Measurements from ENCODE around the gene TXNDC11. TPM values are rescaled to one million over a fixed set of nuclear protein-coding genes. Genes with fewer than 3 reads are reported as not detected.

Gene TXNDC11
- total RNA-seq, 2 donors from 2014 or later: 75.0 to 96.9 TPM

- Histone ChIP-seq H3K4me3 (no peak overlapping the region), H3K27me3 (replicated peaks; ENCODE audit: insufficient read depth) (no peaks in the 10 kb centered on the region), H3K27ac (no peak overlapping the region), H3K9me3 (no peaks in the 10 kb centered on the region), H3K36me3 (no peaks in the 10 kb centered on the region), H3K4me1 (replicated peaks) (no peaks in the 10 kb centered on the region)
- no peak for TF ChIP-seq CTCF (IDR thresholded peaks at IDR 0.05)
- no peak for TF ChIP-seq POLR2A (IDR thresholded peaks at IDR 0.05)
- TF ChIP-seq POLR2AphosphoS5 (IDR thresholded peaks at IDR 0.05): no peak
- WGBS: 81% methylated on average over 3 of the region's 3 CpGs
- intact Hi-C loops (cut with DNase I): no loop called here
- no peak for DNase-seq (ENCODE audit: low spot score)
These were observed 11.4 kb downstream of the TXNDC11 start for GRCh38 chr16:11731222-11731621.

- no peak overlapping the region for H3K27ac ChIP-seq
- TF ChIP-seq POLR2AphosphoS5 (IDR thresholded peaks at IDR 0.05): no peak
- TF ChIP-seq CTCF (IDR thresholded peaks at IDR 0.05): no peak
- TF ChIP-seq POLR2A (IDR thresholded peaks at IDR 0.05): no peak
- H3K9me3 ChIP-seq: no peaks in the 10 kb centered on the region
- no peaks in the 10 kb centered on the region for H3K27me3 ChIP-seq (replicated peaks; ENCODE audit: insufficient read depth)
- no peaks in the 10 kb centered on the region for H3K36me3 ChIP-seq
- DNase-seq (ENCODE audit: low spot score): no peak
- 100% methylated on average over 3 of the region's 3 CpGs for WGBS
- no peaks in the 10 kb centered on the region for H3K4me1 ChIP-seq (replicated peaks)
- intact Hi-C loops (cut with DNase I): no loop called here
- no peak overlapping the region for H3K4me3 ChIP-seq
These were observed 12.9 kb downstream of the TXNDC11 start for GRCh38 chr16:11729787-11730186.

GRCh38 chr16:11727796-11728543, 14.7 kb downstream of the TXNDC11 start:
- no peaks in the 10 kb centered on the region for H3K36me3 ChIP-seq
- H3K4me3 ChIP-seq: no peak overlapping the region
- 82% methylated on average over 4 of the region's 4 CpGs for WGBS
- H3K4me1 ChIP-seq (replicated peaks): no peaks in the 10 kb centered on the region
- H3K9me3 ChIP-seq: no peaks in the 10 kb centered on the region
- no peak overlapping the region for H3K27ac ChIP-seq
- TF ChIP-seq POLR2AphosphoS5 (IDR thresholded peaks at IDR 0.05) (no peak), CTCF (IDR thresholded peaks at IDR 0.05) (no peak), POLR2A (IDR thresholded peaks at IDR 0.05) (no peak)
- intact Hi-C loops (cut with DNase I): no loop called here
- DNase-seq (ENCODE audit: low spot score): no peak
- H3K27me3 ChIP-seq (replicated peaks; ENCODE audit: insufficient read depth): no peaks in the 10 kb centered on the region

- no peak overlapping the region for H3K27ac ChIP-seq
- WGBS: 86% methylated on average over 8 of the region's 8 CpGs
These were observed 16.6 kb downstream of the TXNDC11 start for GRCh38 chr16:11726008-11726407.

More at GRCh38 chr16:11726008-11726407, 16.6 kb downstream of the TXNDC11 start:
- no peaks in the 10 kb centered on the region for H3K27me3 ChIP-seq (replicated peaks; ENCODE audit: insufficient read depth)
- no peaks in the 10 kb centered on the region for H3K4me1 ChIP-seq (replicated peaks)
- H3K36me3 ChIP-seq: no peaks in the 10 kb centered on the region
- no peak overlapping the region for H3K4me3 ChIP-seq
- H3K9me3 ChIP-seq: no peaks in the 10 kb centered on the region
- TF ChIP-seq CTCF (IDR thresholded peaks at IDR 0.05) (no peak), POLR2AphosphoS5 (IDR thresholded peaks at IDR 0.05) (no peak), POLR2A (IDR thresholded peaks at IDR 0.05) (no peak)
- intact Hi-C loops (cut with DNase I): no loop called here
- no peak for DNase-seq (ENCODE audit: low spot score)

Measured in prostate gland (tissue), 2 donors.